HCT116 (cell line): ENCODE measurements around the gene KRTAP9-9. TPM values are rescaled to one million over a fixed set of nuclear protein-coding genes. Genes with fewer than 3 reads are reported as not detected.

Experiments
- ATAC-seq: fragments of 200-7000 bp; cut with Tn5 transposase; 2 replicates; pipeline ENCODE4 v1.9.1; 2020; ENCODE audit warnings: mild to moderate bottlenecking, moderate library complexity
- BruUV-seq: library from RNA; stranded (reverse); fragments of 400-500 nt; replicated peaks from 2 replicates; lab custom pipeline; 2021; lab: Mats Ljungman, UMichigan
- CTCF ChIA-PET: fragments of 300-600 bp; sonication (Branson Sonifier 250); formaldehyde crosslinking; loops from one replicate; lab custom pipeline; 2021; ENCODE audit warnings: antibody characterized with exemption; lab: Charles Lee
- POLR2A ChIA-PET: fragments of 300-600, 350-600 bp; sonication (Branson Sonifier 250); formaldehyde crosslinking; loops from one replicate; lab custom pipeline; 2021; ENCODE audit warnings: antibody characterized with exemption; lab: Charles Lee
- RAD21 ChIA-PET, 2 experiments: fragments of 300-600 bp; sonication (Branson Sonifier 250); formaldehyde crosslinking; loops; one replicate each; lab custom pipeline; 2023; ENCODE audit warnings: low total read pairs in 2 of 2; ENCODE audit not compliant: uncharacterized antibody in 2 of 2, unreplicated experiment in 2 of 2, low non-redundant PET in 1 of 2; lab: Charles Lee
- DNase-seq: peaks from one replicate; pipeline ENCODE4 v3.0.0-alpha.2; 2010; ENCODE audit warnings: low read depth, low spot score
- H2AFZ ChIP-seq: fragments of 200-600 bp; shearing (Covaris generic), sonication (generic); 2 replicates; pipeline ENCODE4 v1.6.1; 2017; ENCODE audit warnings: low read depth, mixed run types, mixed read lengths, antibody characterized with exemption, low read length; ENCODE audit not compliant: poor library complexity, severe bottlenecking
- H3K27ac ChIP-seq: 2 replicates; pipeline ENCODE4 v1.5.1; 2012; ENCODE audit warnings: low read depth, low read length
- H3K27me3 ChIP-seq: fragments of 200-600 bp; sonication (generic); 2 replicates; pipeline ENCODE4 v1.6.1; 2016; ENCODE audit warnings: mixed run types, low read length, mixed read lengths; ENCODE audit not compliant: insufficient read depth
- H3K36me3 ChIP-seq, 2 experiments: fragments of 200-500 bp in 1 of 2; fragments of 200-600 bp in 1 of 2; sonication (Bioruptor generic) in 1 of 2; sonication (generic) in 1 of 2; 2 replicates each; pipeline versions ENCODE4 v1.5.1 to v1.6.1; 2014 to 2016; ENCODE audit warnings: low read length in 2 of 2, inconsistent platforms in 1 of 2, mixed read lengths in 1 of 2, mixed run types in 1 of 2; ENCODE audit not compliant: insufficient read depth in 2 of 2, control insufficient read depth in 1 of 2
- H3K4me1 ChIP-seq, 2 experiments: fragments of 200-600 bp in 1 of 2; sonication (generic) in 1 of 2; 2 replicates each; pipeline versions ENCODE4 v1.5.1 to v1.6.1; 2012 to 2017; ENCODE audit warnings: low read length in 2 of 2, inconsistent platforms in 1 of 2, mild to moderate bottlenecking in 1 of 2, mixed read lengths in 1 of 2, mixed run types in 1 of 2, moderate library complexity in 1 of 2; ENCODE audit not compliant: insufficient read depth in 2 of 2, control insufficient read depth in 1 of 2
- H3K4me2 ChIP-seq: fragments of 200-600 bp; sonication (generic); 2 replicates; pipeline ENCODE4 v1.6.1; 2017; ENCODE audit warnings: mixed run types, low read length, mixed read lengths
- H3K4me3 ChIP-seq, 2 experiments: fragments of 200-600 bp in 1 of 2; sonication (generic) in 1 of 2; replicated peaks in 1 of 2; 2 replicates each; pipeline ENCODE4 v1.5.1; 2011 to 2016; ENCODE audit warnings: low read length in 2 of 2, control low read depth in 1 of 2, low read depth in 1 of 2, mild to moderate bottlenecking in 1 of 2, mixed read lengths in 1 of 2, mixed run types in 1 of 2
- H3K79me2 ChIP-seq: fragments of 200-600 bp; sonication (generic); 2 replicates; pipeline ENCODE4 v1.6.1; 2017; ENCODE audit warnings: mild to moderate bottlenecking, mixed run types, low read length, moderate library complexity, mixed read lengths; ENCODE audit not compliant: insufficient read depth
- H3K9ac ChIP-seq: fragments of 200-600 bp; sonication (generic); 2 replicates; pipeline ENCODE4 v1.6.1; 2016; ENCODE audit warnings: low read length, mixed read lengths
- H3K9me2 ChIP-seq: fragments of 200-600 bp; sonication (generic), shearing (Covaris generic); 2 replicates; pipeline ENCODE4 v1.6.1; 2017; ENCODE audit warnings: mixed run types, mild to moderate bottlenecking, moderate library complexity; ENCODE audit not compliant: insufficient read depth
- H3K9me3 ChIP-seq, 2 experiments: fragments of 200-500 bp in 1 of 2; fragments of 200-600 bp in 1 of 2; sonication (Bioruptor generic) in 1 of 2; sonication (generic) in 1 of 2; 2 replicates each; pipeline ENCODE4 v1.6.1; 2014 to 2017; ENCODE audit warnings: low read length in 2 of 2, mixed read lengths in 2 of 2, inconsistent platforms in 1 of 2, low read depth in 1 of 2, mild to moderate bottlenecking in 1 of 2, mixed run types in 1 of 2, moderate library complexity in 1 of 2; ENCODE audit not compliant: control insufficient read depth in 1 of 2, insufficient read depth in 1 of 2
- H4K20me1 ChIP-seq: fragments of 200-600 bp; sonication (generic), shearing (Covaris generic); 2 replicates; pipeline ENCODE4 v1.6.1; 2017; ENCODE audit warnings: mixed run types, mild to moderate bottlenecking, moderate library complexity; ENCODE audit not compliant: insufficient read depth
- EGR1 ChIP-seq: IDR thresholded peaks from 2 replicates; pipeline ENCODE4 v1.6.1; 2012; ENCODE audit warnings: low read depth
- ELF1 ChIP-seq: IDR thresholded peaks from 2 replicates; pipeline ENCODE4 v1.6.1; 2012; ENCODE audit warnings: low read depth, borderline replicate concordance
- JUND ChIP-seq: IDR thresholded peaks from 2 replicates; pipeline ENCODE4 v1.6.1; 2012
- MAX ChIP-seq: IDR thresholded peaks from 2 replicates; pipeline ENCODE4 v1.6.1; 2012
- POLR2A ChIP-seq: IDR thresholded peaks from 2 replicates; pipeline ENCODE4 v1.7.0; 2011; ENCODE audit warnings: borderline replicate concordance; ENCODE audit not compliant: insufficient read depth, insufficient read length; ENCODE audit errors: extremely low read depth
- POLR2AphosphoS5 ChIP-seq: IDR thresholded peaks from 2 replicates; pipeline ENCODE4 v1.6.1; 2011; ENCODE audit warnings: mild to moderate bottlenecking, low read depth, low read length, moderate library complexity
- RAD21 ChIP-seq: IDR thresholded peaks from 2 replicates; pipeline ENCODE4 v1.6.1; 2012; ENCODE audit warnings: low read depth, mild to moderate bottlenecking
- SP1 ChIP-seq: IDR thresholded peaks from 2 replicates; pipeline ENCODE4 v1.6.1; 2012; ENCODE audit warnings: low read depth
- TCF7L2 ChIP-seq: IDR thresholded peaks from 2 replicates; pipeline ENCODE4 v1.7.0; 2011; ENCODE audit warnings: borderline replicate concordance, inconsistent platforms; ENCODE audit not compliant: insufficient read depth, insufficient read length; ENCODE audit errors: extremely low read depth
- ZFX ChIP-seq: fragments of 450-650 bp; IDR thresholded peaks from 2 replicates; pipeline ENCODE4 v1.6.1; 2017
- intact Hi-C: fragments of 100-400 bp; cut with micrococcal nuclease; formaldehyde crosslinking; loops from 2 replicates; pipeline ENCODE4 v1.10.0; 2022
- total RNA-seq: library from RNA; stranded (reverse); gene quantifications from one replicate; pipeline ENCODE4 v1.2.1, GENCODE V29; 2021; ENCODE audit not compliant: unreplicated experiment
- TF ChIP-seq, protein P1 (sequence below): IDR thresholded peaks from 2 replicates; pipeline ENCODE4 v1.6.1; 2012
- TF ChIP-seq, protein P2 (sequence below), 3 experiments: fragments of 200-600 bp in 1 of 3; sonication (generic) in 1 of 3; IDR thresholded peaks in 2 of 3; conservative IDR thresholded peaks in 1 of 3; 2 replicates each; pipeline ENCODE4 v1.5.1; 2012 to 2017; ENCODE audit warnings: low read depth in 2 of 3, low read length in 2 of 3, antibody characterized with exemption in 1 of 3, borderline replicate concordance in 1 of 3, control low read depth in 1 of 3, mild to moderate bottlenecking in 1 of 3, mixed read lengths in 1 of 3, mixed run types in 1 of 3, moderate library complexity in 1 of 3; ENCODE audit not compliant: insufficient read depth in 1 of 3

Gene KRTAP9-9
- total RNA-seq, 1 experiment from 2014 or later, result not detected

- Histone ChIP-seq H3K27me3 (no peaks in the 10 kb centered on the region), H3K36me3 (no peaks in the 10 kb centered on the region), H3K4me1 (no peaks in the 10 kb centered on the region), H4K20me1 (no peaks in the 10 kb centered on the region)
- intact Hi-C loops, result no loop called here
- TF ChIP-seq POLR2A (no peak), POLR2AphosphoS5 (no peak), JUND (no peak), TCF7L2 (no peak), RAD21 (no peak), MAX (no peak), ZFX (no peak), SP1 (no peak), ELF1 (no peak), EGR1 (no peak)
- TF ChIP-seq, protein P1, sequence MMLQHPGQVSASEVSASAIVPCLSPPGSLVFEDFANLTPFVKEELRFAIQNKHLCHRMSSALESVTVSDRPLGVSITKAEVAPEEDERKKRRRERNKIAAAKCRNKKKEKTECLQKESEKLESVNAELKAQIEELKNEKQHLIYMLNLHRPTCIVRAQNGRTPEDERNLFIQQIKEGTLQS, result no peak
- TF ChIP-seq, protein P2, sequence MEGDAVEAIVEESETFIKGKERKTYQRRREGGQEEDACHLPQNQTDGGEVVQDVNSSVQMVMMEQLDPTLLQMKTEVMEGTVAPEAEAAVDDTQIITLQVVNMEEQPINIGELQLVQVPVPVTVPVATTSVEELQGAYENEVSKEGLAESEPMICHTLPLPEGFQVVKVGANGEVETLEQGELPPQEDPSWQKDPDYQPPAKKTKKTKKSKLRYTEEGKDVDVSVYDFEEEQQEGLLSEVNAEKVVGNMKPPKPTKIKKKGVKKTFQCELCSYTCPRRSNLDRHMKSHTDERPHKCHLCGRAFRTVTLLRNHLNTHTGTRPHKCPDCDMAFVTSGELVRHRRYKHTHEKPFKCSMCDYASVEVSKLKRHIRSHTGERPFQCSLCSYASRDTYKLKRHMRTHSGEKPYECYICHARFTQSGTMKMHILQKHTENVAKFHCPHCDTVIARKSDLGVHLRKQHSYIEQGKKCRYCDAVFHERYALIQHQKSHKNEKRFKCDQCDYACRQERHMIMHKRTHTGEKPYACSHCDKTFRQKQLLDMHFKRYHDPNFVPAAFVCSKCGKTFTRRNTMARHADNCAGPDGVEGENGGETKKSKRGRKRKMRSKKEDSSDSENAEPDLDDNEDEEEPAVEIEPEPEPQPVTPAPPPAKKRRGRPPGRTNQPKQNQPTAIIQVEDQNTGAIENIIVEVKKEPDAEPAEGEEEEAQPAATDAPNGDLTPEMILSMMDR (IDR thresholded peaks at IDR 0.05 in 2 of 3, conservative IDR thresholded peaks at IDR 0.05 in 1 of 3; ENCODE audit: borderline replicate concordance in 1 of 3, insufficient read depth in 1 of 3, low read depth in 2 of 3, low read length in 2 of 3), result no peak
- TF ChIP-seq, all 23 proteins: peak for 0
- DNase-seq (no peak), ATAC-seq (no peak)
- Histone ChIP-seq H3K4me2 (no peak overlapping the region), H3K9ac (no peak overlapping the region), H3K27ac (no peak overlapping the region), H3K79me2 (no peaks in the 10 kb centered on the region), H3K9me2 (no peaks in the 10 kb centered on the region), H2AFZ (no peak overlapping the region), H3K4me3 (no peak overlapping the region), H3K9me3 (no peaks in the 10 kb centered on the region; a peak in 1 of 4 replicates)
- POLR2A ChIA-PET, result no interaction called here
- RAD21 ChIA-PET, result no interaction called here
- no TSS peak for BruUV-seq
- CTCF ChIA-PET, result interaction anchor here (1.1 kb wide), 1 partner anchor 431 kb away, joined by 3 read pairs; no protein-coding TSS in a partner anchor
Observed at GRCh38 chr17:41287050-41287449, 31.9 kb downstream of the KRTAP9-9 start.
